H1 (cell line): Measurements from ENCODE around the gene PHEX. TPM values are rescaled to one million over a fixed set of nuclear protein-coding genes. Genes with fewer than 3 reads are reported as not detected.

ENCODE experiments used
- CTCF ChIA-PET: fragments of 300-600 bp; sonication (Branson Sonifier 250); formaldehyde crosslinking; loops from one replicate; lab custom pipeline; 2021; ENCODE audit not compliant: partially characterized antibody; lab: Charles Lee
- POLR2A ChIA-PET: fragments of 300-600 bp; sonication (Branson Sonifier 250); formaldehyde crosslinking; loops from one replicate; lab custom pipeline; 2021; ENCODE audit warnings: inconsistent platforms; ENCODE audit not compliant: partially characterized antibody; lab: Charles Lee
- DNase-seq, 2 experiments: peaks; one replicate each; pipeline versions ENCODE4 v3.0.0 to v3.0.0-alpha.2; 2010 to 2022; ENCODE audit warnings: low spot score in 2 of 2, low read depth in 1 of 2, mixed read lengths in 1 of 2
- FAIRE-seq: peaks from 2 replicates; lab custom pipeline; 2011; peaks lifted over from hg19 to GRCh38; lab: Jason Lieb, UNC
- H2AFZ ChIP-seq: 2 replicates; pipeline ENCODE4 v1.8.1; 2012; ENCODE audit warnings: low read length, inconsistent platforms
- H2AK5ac ChIP-seq: 2 replicates; pipeline ENCODE4 v1.6.1; 2013; ENCODE audit warnings: low read depth, low read length
- H2BK120ac ChIP-seq: replicated peaks from 2 replicates; pipeline ENCODE3; 2013; ENCODE audit warnings: low read depth, low read length, inconsistent platforms
- H2BK12ac ChIP-seq: 2 replicates; pipeline ENCODE4 v1.6.1; 2013; ENCODE audit warnings: low read depth, low read length
- H2BK15ac ChIP-seq: 2 replicates; pipeline ENCODE4 v1.6.1; 2013; ENCODE audit warnings: low read length
- H2BK20ac ChIP-seq: 2 replicates; pipeline ENCODE4 v1.6.1; 2013; ENCODE audit warnings: low read length
- H2BK5ac ChIP-seq: 2 replicates; pipeline ENCODE4 v1.6.1; 2013; ENCODE audit warnings: low read depth, low read length
- H3K14ac ChIP-seq: 2 replicates; pipeline ENCODE4 v1.6.1; 2013; ENCODE audit warnings: inconsistent platforms; ENCODE audit not compliant: insufficient read length
- H3K18ac ChIP-seq: 2 replicates; pipeline ENCODE4 v1.6.1; 2013; ENCODE audit warnings: low read length; ENCODE audit errors: extremely low read depth
- H3K23ac ChIP-seq: 2 replicates; pipeline ENCODE4 v1.6.1; 2013; ENCODE audit warnings: inconsistent platforms; ENCODE audit not compliant: insufficient read length
- H3K23me2 ChIP-seq: 2 replicates; pipeline ENCODE4 v1.6.1; 2013; ENCODE audit warnings: low read depth, low read length
- H3K27ac ChIP-seq: 2 replicates; pipeline ENCODE4 v1.6.1; 2011; ENCODE audit warnings: low read depth, low read length, inconsistent platforms
- H3K27me3 ChIP-seq, 4 experiments: replicated peaks in 1 of 4; 1 replicate in 1 of 4; 2 replicates in 3 of 4; pipeline versions ENCODE4 v1.6.1 to v1.8.1; 2011 to 2013; ENCODE audit warnings: low read length in 3 of 4, mild to moderate bottlenecking in 3 of 4, inconsistent platforms in 2 of 4, mixed read lengths in 2 of 4, moderate library complexity in 1 of 4; ENCODE audit not compliant: control insufficient read depth in 3 of 4, insufficient read depth in 3 of 4; ENCODE audit errors: extremely low read depth in 1 of 4
- H3K36me3 ChIP-seq, 4 experiments: 2 replicates each; pipeline versions ENCODE4 v1.6.1 to v1.8.1; 2011 to 2013; ENCODE audit warnings: mild to moderate bottlenecking in 4 of 4, low read length in 3 of 4, moderate library complexity in 2 of 4, control low read depth in 1 of 4, inconsistent platforms in 1 of 4; ENCODE audit not compliant: insufficient read depth in 4 of 4, control insufficient read depth in 2 of 4
- H3K4ac ChIP-seq: replicated peaks from 2 replicates; pipeline ENCODE3; 2013; ENCODE audit warnings: low read length, low read depth, mixed read lengths, inconsistent platforms; ENCODE audit not compliant: insufficient read length
- H3K4me1 ChIP-seq, 4 experiments: replicated peaks in 1 of 4; 1 replicate in 1 of 4; 2 replicates in 3 of 4; pipeline versions ENCODE4 v1.6.1 to v1.8.1; 2011 to 2013; ENCODE audit warnings: low read length in 3 of 4, inconsistent platforms in 2 of 4, mixed read lengths in 1 of 4; ENCODE audit not compliant: insufficient read depth in 4 of 4, control insufficient read depth in 3 of 4
- H3K4me2 ChIP-seq, 2 experiments: 2 replicates each; pipeline versions ENCODE4 v1.6.1 to v1.8.1; 2011 to 2013; ENCODE audit warnings: low read depth in 2 of 2, low read length in 2 of 2, control low read depth in 1 of 2, inconsistent platforms in 1 of 2, mild to moderate bottlenecking in 1 of 2; ENCODE audit not compliant: insufficient read depth in 1 of 2
- H3K4me3 ChIP-seq, 4 experiments: fragments of 200-600, 300-600 bp in 1 of 4; sonication (generic), shearing (Covaris generic), sonication (Bioruptor Twin) in 1 of 4; 2 replicates each; pipeline versions ENCODE4 v1.5.1 to v1.8.1; 2011 to 2016; ENCODE audit warnings: low read length in 4 of 4, low read depth in 3 of 4, control low read depth in 2 of 4, inconsistent platforms in 2 of 4, mild to moderate bottlenecking in 2 of 4, mixed read lengths in 1 of 4, moderate library complexity in 1 of 4; ENCODE audit not compliant: insufficient read depth in 2 of 4; ENCODE audit errors: extremely low read depth in 1 of 4
- H3K56ac ChIP-seq: replicated peaks from 2 replicates; pipeline ENCODE3; 2013; ENCODE audit warnings: low read depth, mild to moderate bottlenecking, mixed read lengths, low read length, inconsistent platforms; ENCODE audit not compliant: insufficient read length
- H3K79me1 ChIP-seq: 2 replicates; pipeline ENCODE4 v1.6.1; 2013; ENCODE audit warnings: low read depth, low read length, control low read depth
- H3K79me2 ChIP-seq, 2 experiments: 2 replicates each; pipeline versions ENCODE4 v1.6.1 to v1.8.1; 2012 to 2013; ENCODE audit warnings: low read length in 2 of 2, mild to moderate bottlenecking in 2 of 2, inconsistent platforms in 1 of 2; ENCODE audit not compliant: insufficient read depth in 2 of 2, control insufficient read depth in 1 of 2
- H3K9ac ChIP-seq, 4 experiments: replicated peaks in 1 of 4; 1 replicate in 1 of 4; 2 replicates in 3 of 4; pipeline versions ENCODE4 v1.6.1 to v1.8.1; 2011 to 2013; ENCODE audit warnings: low read depth in 3 of 4, low read length in 3 of 4, control low read depth in 2 of 4, mild to moderate bottlenecking in 2 of 4, moderate library complexity in 2 of 4, inconsistent platforms in 1 of 4; ENCODE audit errors: extremely low read depth in 1 of 4
- H3K9me3 ChIP-seq, 2 experiments: 2 replicates each; pipeline versions ENCODE4 v1.6.1 to v1.8.1; 2012 to 2013; ENCODE audit warnings: mild to moderate bottlenecking in 2 of 2, moderate library complexity in 2 of 2, control low read depth in 1 of 2, inconsistent platforms in 1 of 2, low read depth in 1 of 2, low read length in 1 of 2, mixed read lengths in 1 of 2; ENCODE audit not compliant: insufficient read depth in 2 of 2
- H4K20me1 ChIP-seq, 2 experiments: replicated peaks in 1 of 2; 2 replicates each; pipeline versions ENCODE3 to v1.8.1; 2011 to 2013; ENCODE audit warnings: inconsistent platforms in 2 of 2, low read length in 2 of 2, mild to moderate bottlenecking in 1 of 2; ENCODE audit not compliant: insufficient read depth in 2 of 2, control insufficient read depth in 1 of 2
- H4K5ac ChIP-seq: 2 replicates; pipeline ENCODE4 v1.6.1; 2013; ENCODE audit warnings: low read length, low read depth, mixed read lengths, inconsistent platforms; ENCODE audit not compliant: insufficient read length
- H4K8ac ChIP-seq: 2 replicates; pipeline ENCODE4 v1.8.0; 2013; ENCODE audit warnings: mild to moderate bottlenecking, moderate library complexity, low read length, inconsistent platforms; ENCODE audit not compliant: insufficient read depth; ENCODE audit errors: extremely low read depth
- H4K91ac ChIP-seq: replicated peaks from 2 replicates; pipeline ENCODE3; 2013; ENCODE audit warnings: low read length, mixed read lengths, inconsistent platforms; ENCODE audit not compliant: insufficient read length
- FOSL1 ChIP-seq: IDR thresholded peaks from 2 replicates; pipeline ENCODE4 v1.6.1; 2011; ENCODE audit warnings: mild to moderate bottlenecking, low read depth, low read length, moderate library complexity; ENCODE audit not compliant: insufficient read depth
- WGBS, 2 experiments: shearing (Covaris generic) in 1 of 2; methylation state at CpG; one replicate each; pipeline versions ENCODE4 v1.1.6 to v1.1.7; 2013 to 2015; ENCODE audit warnings: low lambda C conversion rate in 2 of 2, mixed read lengths in 2 of 2, inconsistent platforms in 1 of 2, low coverage in 1 of 2, missing lambda C conversion rate in 1 of 2; ENCODE audit not compliant: insufficient replicate concordance in 2 of 2, insufficient coverage in 1 of 2, insufficient read length in 1 of 2; ENCODE audit errors: extremely low coverage in 1 of 2, missing lambda C conversion rate in 1 of 2; 5-methylcytosine and 5-hydroxymethylcytosine counted together
- polyA plus RNA-seq, 7 experiments: library from polyadenylated mRNA; depleted of rRNA in 3 of 7; stranded (reverse) in 5 of 7; unstranded in 2 of 7; fragments of >200 nt in 5 of 7; fragments of 200-250 nt in 2 of 7; gene quantifications; 1 replicate in 5 of 7; 2 replicates in 1 of 7; 4 replicates in 1 of 7; pipeline versions ENCODE4 v1.2.1 to v1.2.3, GENCODE V29; 2011 to 2013; ENCODE audit warnings: missing spikeins in 2 of 7, mixed read lengths in 2 of 7
- total RNA-seq: library from RNA; stranded (reverse); fragmentation: NEBNext Ultra II Directional; extraction: Animal tissue kit (Norgen Biotek cat#: 25700); gene quantifications from 2 replicates; pipeline ENCODE4 v1.2.1, GENCODE V29; 2021

The PHEX gene
- total and polyA plus RNA-seq, 2 of the 8 experiments (the other 6 are each of a cell fraction or from before 2014, with no cell fraction given), result 0.03 to 0.11 TPM

- no peak overlapping the region for H2AFZ ChIP-seq
- 100% methylated on average over 1 of the region's 1 CpG; no CpG with 5 or more reads in 1 of the 2 experiments for WGBS, 2 experiments
- H3K27ac ChIP-seq, result no peak overlapping the region
- no peak overlapping the region for H2BK12ac ChIP-seq
- H2BK120ac ChIP-seq, result no peak overlapping the region
- DNase-seq, result no peak
- CTCF ChIA-PET, result no interaction called here
- H3K14ac ChIP-seq, result no peak overlapping the region
- H3K79me1 ChIP-seq, result no peaks in the 10 kb centered on the region
- no peak for FAIRE-seq
- no peak overlapping the region for H2AK5ac ChIP-seq
- no peak overlapping the region for H3K4ac ChIP-seq
- H3K9me3 ChIP-seq, result no peaks in the 10 kb centered on the region
- H3K18ac ChIP-seq, result no peak overlapping the region
- no peak overlapping the region for H4K91ac ChIP-seq
- H3K9ac ChIP-seq, result no peak overlapping the region
- H3K4me2 ChIP-seq, result no peak overlapping the region
- no peak overlapping the region for H2BK20ac ChIP-seq
- no peaks in the 10 kb centered on the region for H3K79me2 ChIP-seq
- no peak overlapping the region for H4K8ac ChIP-seq
- no peak overlapping the region for H3K4me3 ChIP-seq
- no peak overlapping the region for H2BK15ac ChIP-seq
- no peaks in the 10 kb centered on the region for H3K23me2 ChIP-seq
- H3K23ac ChIP-seq, result no peak overlapping the region
- POLR2A ChIA-PET, result no interaction called here
- no peaks in the 10 kb centered on the region for H4K20me1 ChIP-seq
- no peak overlapping the region for H2BK5ac ChIP-seq
- no peak overlapping the region for H3K56ac ChIP-seq
- no peaks in the 10 kb centered on the region for H3K4me1 ChIP-seq
- H3K36me3 ChIP-seq, result no peaks in the 10 kb centered on the region
- H3K27me3 ChIP-seq, result no peaks in the 10 kb centered on the region
- no peak overlapping the region for H4K5ac ChIP-seq
- TF ChIP-seq FOSL1, result no peak
Measured at GRCh38 chrX:22147214-22147613, 115.1 kb downstream of the PHEX start.
